NCI-H2029 (cell line): ENCODE results near the gene SP110.
"Not testable (repeated sequence)": the region's sequence is repeated elsewhere in the genome, so short reads cannot be mapped to it uniquely, and the experiment has no call there.

Source experiments
- DNase-seq: peaks from one replicate; lab custom pipeline; 2025; lab: John Stamatoyannopoulos, UW

The SP110 gene

DNA sequence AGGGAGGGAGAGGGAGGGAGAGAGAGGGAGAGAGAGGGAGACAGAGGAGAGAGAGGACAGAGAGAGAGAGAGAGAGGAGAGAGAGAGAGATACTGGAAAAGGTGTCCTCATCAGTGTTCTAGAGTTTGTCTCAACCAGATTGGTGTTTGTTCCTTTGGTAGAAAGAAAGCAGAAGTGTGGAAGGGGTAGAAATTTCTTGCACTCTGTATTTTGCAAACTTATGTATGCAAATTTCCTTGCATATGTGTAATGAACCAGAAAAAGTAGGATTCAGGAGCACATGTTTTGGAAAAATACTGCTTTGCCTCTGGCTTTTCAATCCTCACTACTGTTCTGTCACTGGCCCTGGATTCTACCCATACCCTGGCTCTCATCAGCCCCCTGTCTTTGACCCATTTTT, 4.7 kb upstream of the SP110 start:
- DNase-seq = no peak

DNA sequence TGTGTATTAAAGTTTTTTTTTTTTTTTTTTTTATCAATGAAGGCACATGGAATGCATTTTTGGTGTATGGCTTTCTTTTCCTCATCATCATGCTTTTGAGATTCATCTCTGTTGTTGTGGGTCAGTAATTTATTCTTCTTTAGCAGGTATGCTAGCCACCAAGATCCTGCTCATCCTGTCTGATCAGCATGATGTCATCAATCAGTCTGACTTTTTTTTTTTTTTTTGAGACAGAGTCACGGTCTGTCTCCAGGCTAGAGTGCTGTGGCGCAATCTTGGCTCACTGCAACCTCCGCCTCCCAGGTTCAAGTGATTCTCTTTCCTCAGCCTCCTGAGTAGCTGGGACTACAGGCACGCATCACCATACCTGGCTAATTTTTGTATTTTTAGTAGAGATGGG, 3.0 kb upstream of the SP110 start:
- DNase-seq = not testable (repeated sequence)

DNA sequence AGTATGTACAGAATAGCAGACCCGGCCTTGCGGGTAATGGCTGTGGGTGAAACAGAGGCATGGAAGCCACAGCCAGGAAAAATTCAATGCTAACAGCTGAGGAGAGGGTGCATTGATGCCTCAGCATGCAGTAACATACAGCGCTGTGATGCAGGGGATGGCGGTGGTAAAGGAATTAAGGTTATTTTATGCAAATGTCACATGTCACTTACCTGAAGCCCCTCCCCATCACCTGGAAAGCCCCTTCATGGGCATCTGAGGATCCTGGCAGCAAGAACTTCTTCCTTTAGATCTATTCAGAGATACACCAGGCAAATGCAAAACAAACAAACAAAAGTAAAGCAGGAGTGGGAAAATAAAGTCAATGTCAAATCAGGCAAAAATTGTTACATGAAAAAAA, 1.7 kb upstream of the SP110 start:
- DNase-seq = no peak

DNA sequence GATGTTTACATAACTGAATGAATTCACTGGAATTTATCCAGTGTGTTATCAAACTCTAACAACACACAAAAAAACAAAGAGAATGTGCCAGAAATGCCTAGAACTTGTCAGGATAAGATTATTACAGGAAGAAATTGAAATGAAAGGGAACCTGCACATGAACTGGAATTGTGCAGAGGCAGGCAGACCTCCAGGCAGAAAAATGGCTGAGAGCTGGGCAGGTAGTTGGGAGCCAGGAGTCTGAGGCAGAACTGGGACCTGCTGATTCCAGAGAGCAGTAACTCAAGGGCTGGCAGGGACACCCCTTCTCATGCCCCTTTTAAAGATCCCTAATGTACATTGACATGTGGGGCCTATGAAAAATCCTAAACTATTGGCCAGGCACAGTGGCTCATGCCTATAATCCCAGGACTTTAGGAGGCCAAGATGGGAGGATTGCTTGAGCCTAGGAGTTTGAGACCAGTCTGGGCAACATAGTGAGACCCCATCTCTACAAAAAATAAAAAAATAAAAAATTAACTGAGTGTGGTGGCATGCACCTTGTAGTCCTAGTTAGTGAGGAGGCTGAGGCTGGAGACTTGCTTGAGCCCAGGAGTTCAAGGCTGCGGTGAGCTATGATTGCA, 674 bp upstream of the SP110 start:
- no peak for DNase-seq

DNA sequence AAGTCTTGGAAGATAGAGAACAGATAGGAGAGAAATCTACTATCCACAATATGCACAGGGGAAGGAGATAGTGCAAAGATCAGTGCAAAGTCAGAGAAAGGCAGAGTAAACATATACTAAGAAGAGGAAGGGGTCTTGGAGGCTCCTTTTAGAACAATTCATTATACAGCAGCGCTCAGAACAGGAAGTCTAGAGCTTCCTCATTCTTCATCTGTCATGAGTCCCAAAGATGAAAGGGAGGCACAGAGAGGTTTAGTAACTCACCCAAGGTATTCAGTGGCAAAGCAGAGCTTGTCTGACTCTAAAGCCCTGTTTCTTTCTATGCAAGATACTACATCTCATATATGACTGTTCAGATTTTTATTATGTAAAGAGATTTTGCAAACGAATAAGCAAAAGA, 1.4 kb downstream of the SP110 start:
- no peak for DNase-seq

DNA sequence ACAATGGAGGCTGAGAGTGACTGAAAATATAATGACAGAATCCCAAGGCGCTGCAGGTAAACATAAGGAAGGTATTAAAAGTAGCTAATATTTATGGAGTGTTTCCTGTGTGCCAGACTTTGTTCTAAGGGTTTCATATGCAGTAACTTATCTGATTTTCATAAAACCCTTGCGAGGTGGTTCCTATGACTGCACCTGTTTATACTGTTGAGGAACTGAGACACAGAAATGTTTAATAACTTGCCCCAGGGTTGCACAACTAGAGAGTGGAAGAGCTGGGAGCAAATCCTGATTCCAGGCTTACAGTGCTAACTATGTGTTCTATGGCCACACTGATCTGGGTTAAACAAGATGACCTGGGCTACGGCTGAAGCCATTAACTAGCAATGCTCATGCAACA, 2.4 kb downstream of the SP110 start:
- no peak for DNase-seq

DNA sequence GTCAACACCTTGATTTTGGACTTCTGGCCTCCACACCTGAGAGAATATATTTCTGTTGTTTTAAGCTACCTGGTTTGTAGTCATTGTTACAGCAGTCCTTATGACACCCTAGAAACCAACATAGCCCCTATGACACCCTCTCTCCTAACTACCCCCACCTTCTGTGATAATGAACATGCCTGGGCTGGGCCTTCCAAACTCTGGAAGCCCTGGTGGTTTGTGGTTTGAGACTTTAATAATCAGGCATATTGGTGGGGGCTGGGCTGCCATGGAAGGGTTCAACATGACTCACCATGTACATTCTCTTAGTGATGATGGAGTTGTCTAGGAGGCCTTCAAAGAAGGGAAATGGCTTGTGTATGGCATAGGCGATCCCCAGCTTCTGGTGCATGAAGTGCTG, 3.3 kb downstream of the SP110 start:
- no peak for DNase-seq

DNA sequence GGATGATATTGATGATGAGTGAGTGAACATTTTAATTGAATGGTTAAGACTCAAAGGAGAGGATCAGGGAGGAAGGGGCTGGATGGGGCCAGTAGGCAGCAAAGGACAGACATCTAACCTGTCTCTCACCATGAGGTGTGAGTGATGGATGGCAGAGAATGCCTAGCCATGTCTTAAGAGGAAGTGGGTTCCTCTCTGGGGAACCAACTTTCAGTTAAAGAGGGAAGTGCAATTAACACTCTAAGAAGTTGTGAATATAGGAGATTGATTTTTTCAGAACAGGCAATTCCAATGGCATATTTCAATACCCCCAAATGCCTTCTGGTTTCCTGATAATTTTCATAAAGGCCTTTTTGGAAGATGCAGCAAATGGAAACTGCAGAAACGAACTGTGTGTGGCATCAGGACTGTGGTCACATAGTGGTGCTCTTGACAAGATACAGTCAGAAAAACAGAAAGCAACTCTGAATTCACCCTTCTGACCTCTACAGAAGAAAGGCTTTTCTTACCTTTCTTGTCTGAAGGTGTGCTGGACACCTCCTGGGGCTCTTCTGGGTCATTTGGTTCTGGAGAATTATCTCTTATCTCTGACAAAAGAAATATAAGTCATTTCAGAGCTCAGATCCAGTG, 10.2 kb downstream of the SP110 start:
- no peak for DNase-seq

DNA sequence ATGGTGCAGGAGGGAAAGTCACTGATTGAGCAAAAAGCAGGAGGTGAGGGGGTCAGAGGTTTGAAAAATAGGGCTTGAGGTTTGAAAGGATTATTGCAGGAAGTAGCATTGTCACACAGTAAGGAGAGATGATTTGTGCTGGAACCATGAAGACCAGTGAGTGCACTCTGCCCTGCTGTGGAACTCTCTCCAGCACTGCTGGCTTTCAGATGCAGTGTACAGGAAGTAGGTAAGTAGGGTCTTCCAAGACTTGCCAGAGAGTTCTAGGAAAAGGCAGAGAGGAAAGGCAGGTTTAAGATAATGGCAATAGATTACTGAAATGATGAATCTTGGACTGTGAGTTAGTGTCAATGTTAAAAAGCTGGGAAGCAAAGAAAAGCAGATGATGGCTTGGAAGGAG, 11.2 kb downstream of the SP110 start:
- DNase-seq = no peak

DNA sequence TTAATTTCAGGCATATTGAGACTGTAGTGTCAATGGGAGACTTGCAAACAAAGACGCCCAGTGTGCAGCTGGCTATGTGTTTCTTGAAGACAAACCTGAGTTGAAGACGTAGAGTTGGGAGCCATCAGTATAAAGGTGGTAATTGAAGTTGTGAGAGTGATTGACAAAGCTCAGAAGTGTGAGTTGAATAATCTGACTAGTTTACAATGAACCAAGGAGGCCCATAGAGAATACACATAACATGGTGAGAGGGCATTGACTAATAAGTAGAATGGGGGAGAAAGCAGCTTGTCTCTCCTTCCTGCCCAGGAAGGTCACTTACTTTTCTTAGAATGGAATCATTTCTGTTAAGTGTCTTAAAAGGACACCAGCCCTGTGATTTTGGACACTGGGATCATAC, 14.1 kb downstream of the SP110 start:
- no peak for DNase-seq

DNA sequence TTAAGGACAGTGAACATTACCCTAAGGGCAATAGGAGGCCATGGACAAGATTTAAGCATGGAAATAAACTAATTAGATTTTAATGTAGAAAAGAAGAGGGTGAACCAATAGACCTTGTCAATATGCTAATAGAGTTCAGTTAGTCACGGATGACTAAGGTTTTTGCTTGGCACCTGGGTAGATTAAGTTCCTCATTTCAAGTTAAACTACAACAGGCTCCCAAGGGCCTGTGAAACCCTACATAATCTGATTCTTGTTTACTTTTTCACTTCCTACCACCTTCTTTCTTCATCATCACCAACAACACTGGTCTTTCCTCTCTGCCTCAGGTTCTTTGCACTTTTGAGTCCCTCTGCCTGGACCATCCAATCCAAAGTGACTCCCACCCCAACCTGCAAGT, 14.8 kb downstream of the SP110 start:
- no peak for DNase-seq

DNA sequence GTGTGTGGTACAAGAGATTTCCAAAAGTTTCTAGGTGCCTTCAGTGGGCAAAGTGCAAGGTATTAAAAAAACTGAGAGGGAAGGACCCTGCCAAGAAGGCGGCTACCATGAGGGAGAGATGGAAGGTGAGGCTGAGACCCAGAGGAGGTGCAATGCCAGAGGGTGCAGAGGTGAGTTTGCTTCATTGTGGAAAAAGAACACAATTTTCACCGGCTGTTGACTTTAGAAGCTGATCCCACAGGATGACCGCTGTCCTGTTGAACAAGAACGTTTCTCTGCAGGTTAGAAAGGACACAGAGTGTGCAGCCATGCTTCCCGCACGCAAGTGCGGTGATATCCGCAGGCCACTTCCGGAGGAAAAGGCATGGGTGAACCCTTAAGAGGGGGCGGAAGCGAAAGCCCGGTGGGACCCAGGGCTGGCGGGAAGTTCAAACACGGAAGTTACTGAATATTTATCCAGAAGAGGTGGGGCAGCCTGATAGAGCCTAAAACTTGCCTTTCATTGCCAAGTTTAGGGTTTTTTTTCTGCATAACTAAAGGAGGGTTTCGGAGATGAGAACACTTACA, 16.6 kb downstream of the SP110 start:
- no peak for DNase-seq

DNA sequence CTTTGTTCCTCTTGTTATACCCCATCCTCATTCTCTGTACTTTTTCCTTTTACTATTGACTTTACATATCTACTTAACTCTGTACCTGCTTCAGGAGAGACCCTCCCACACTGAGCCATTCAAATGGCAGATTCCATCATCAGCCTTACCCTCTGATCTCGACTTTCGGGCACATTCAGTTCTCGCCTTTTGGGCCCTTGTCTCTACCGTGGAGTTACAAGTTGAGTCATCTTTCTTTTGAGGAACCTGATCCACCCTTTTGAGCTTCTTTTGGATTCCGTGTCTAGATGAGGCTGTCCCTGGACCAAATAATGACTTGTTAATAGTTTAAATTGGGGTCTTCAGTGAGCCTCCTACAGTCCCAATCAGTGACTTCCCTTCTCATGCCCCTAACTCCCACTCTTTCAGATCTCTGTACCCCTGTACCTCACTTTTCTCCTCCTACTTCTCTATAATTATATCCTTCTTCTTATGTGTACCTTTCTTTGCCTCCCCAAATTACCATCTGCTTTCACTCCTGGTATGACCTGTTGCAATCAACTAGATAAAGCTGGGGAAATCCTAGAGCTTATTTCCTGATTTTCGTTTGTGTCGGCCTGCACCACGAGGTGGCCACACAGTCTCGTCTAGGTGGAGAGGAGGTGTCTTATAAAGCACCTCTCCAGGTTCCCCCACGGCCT, 17.2 kb downstream of the SP110 start:
- no peak for DNase-seq

DNA sequence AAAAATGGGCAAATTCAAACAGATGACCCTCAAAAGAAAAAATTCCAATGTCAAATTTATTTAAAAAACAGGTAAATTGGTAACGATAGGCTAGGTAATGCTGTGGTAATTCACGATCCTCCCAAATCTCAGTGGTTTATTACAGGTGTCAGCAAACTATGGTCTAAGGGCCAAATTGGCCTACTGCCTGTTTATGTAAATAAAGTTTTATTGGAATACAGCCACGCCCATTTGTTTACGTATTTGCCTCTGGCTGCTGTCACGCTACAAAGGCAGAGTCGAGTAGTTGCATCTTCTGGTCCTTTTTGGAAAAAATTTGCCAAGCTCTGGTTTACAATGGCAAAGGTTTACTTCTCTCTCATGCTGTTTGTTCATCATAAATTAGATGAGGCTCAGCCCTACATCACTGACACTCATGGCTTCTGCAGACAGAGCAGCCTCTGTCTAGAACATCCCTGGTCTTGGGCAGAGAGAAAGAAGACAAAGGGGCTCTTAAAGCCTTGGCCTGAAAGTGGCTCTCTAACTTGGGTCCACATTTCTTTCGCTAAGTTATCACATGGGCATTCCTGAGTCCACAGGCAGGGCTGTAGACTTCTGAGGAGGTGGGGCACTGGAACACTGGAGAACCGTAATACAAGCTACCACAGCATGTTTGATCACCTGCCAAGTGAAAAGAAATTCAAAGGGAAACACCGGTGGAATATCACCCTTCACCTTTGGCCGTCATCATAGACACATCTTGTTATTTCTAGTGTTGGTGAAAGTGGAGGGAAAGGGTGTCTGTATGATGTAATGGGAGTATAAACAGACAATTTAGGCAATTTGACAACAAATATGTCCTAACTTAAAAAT, 34.8 kb downstream of the SP110 start:
- peak; percentile 83 for DNase-seq

DNA sequence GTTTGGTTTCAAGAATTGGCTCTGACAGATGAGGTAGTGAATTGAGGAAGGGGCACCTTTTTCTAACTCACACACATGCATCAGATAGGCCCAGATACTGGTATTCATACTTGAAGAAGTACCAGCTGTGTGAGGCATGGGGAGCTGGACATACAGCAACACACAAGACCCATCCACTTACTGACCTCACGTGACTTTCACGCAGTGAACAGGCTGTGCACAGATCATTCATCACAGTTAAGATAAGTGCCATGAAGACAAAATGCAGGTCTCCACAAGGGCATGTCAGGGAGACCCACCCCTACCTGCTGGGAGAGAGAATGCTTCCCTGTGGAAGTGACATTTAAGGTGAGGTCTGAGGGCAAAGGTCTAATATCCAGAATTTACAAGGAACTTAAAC, 38.6 kb downstream of the SP110 start:
- DNase-seq = no peak

DNA sequence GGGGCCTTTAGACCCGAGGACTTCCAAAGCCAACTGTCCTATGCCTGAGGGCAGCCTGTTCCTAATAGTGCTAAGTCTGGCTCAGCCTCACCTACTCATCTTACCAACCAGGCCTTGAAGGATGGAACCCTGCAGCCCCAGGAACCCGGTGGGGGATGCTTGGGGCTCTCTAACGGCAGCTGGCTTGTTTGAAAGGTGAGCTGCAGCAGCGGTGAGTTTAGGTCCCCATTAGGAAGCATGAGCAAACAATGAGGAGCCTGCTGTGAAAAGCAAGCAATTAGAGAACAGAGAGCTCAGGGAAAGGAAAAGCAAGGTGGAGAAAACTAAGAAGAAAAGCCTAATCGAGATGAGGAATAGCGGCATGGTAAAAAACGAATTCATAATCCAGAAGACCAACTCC, 39.9 kb downstream of the SP110 start:
- DNase-seq = no peak

DNA sequence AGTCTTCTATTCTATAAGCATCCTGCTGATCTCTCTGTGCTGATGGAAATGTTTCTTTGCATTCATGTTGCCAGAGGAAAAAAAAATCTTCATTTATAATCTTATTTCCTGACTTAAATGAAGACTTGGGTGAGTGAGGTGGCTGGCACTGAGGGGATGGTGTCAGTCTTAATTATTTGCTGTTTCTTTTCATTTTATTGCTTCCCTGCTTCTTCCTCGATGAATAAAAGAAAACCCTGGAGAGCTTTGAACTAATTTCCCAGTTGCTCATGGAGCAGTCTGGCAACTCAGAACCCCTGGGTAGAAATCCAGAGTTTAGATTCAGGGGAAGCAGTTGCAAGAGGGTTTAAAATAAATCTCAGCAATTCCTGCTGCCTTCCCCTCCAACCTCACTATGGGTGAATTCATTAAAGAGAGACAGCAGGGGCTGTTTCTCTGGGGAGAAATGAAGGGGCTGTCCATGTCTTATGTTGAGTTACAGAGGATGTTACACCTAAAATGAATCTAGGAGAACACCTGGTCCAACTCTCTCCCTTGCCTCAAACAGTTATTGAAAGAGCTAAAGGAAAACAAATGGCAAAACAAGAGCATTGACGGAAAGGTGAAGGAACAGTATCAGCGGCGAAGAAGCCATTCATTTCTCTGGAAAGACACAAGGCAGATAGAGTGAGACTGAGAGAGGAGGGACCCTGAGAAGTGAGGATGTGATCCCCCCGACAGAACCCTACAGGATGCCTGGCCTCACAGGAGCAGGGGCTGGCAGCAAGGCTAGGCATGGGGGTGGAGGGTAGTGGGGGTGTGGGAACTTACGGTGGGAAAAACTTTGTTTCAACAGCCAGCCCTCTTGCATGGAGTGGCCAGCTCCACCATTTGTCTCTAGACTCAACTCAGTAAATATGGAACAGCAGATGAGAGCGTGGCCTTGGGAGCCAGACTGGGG, 41.0 kb downstream of the SP110 start:
- DNase-seq = no peak

DNA sequence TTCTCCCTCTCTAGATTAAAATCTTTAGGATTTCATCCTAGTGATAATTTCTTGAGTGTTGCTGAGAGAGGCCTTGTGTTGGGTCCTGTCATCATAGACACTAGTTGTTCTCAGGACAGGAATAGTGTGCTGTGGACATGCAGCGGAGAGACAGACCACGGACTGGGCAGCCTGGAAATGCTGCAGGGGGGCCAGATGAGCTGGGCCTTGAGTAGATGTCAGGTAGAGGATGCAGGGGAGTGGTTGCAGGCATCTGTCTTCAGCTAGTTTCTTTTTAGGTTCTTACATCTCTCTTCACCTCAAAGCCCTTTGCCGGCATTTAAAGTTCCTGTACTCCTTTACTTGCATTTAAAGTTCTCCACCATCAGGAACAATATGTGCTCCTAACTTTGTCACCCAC, 42.8 kb downstream of the SP110 start:
- no peak for DNase-seq

DNA sequence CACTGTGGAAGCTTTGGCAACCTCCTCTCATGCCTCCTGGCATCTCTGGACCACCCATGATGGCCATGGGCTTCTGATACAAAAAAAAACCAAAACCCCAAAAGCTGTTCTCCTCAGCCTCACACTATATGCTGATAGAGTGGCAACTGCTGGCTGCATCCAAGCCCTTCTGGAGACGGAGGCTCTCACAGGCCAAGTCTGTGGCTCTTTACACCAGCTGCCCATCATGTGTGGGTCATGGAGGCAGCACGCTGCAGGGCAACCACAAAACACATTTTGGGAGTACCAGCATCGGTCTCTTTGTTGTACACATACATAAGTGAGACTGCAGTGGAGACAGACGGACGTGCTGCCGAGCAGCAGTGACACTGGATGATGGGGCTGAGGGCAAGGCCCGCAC, 45.3 kb downstream of the SP110 start:
- no peak for DNase-seq

DNA sequence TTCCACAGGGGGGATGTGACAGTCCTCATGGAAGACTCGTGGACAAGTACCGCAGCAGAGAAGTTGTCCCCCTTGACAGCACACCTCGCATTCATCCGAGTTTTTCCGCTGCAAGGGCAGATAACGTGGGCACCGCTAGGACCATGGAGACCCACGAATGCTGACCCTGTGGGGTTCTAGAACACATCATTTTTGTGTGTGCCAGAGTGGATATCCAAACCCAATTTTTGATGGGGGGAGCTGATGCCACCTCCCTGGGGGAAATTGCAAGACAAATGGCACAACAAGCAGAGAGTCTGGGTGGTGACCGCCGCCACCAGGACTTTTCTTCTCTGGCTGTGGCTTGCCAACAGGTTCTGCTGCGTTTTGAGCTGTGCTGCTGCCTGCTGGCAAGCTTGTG, 46.9 kb downstream of the SP110 start:
- no peak for DNase-seq

DNA sequence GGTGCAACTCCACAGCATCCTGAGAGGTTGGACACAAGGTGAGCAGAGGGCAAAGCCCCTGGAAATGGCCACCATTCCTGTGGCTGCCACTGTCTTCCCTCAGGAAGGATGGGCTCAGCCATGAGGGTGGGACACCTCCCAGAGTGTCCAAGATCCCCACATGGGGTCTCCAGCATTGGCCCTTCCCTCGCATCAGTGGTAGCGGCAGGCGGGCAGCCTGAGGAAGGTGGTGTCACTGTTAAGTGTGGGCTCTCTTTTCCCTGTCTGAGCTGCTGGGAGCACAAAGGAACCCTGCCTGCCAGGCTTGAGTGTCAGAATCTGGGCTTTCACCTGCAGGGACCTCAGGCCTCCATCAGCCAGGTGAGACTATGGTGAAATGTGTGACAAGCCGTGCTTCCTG, 47.6 kb downstream of the SP110 start:
- no peak for DNase-seq
